HG03064 (cell line): ENCODE results near the gene PLXNA1.

Source experiments
- ATAC-seq: cut with Tn5 transposase; IDR thresholded peaks from one replicate; pipeline ENCODE4 v1.9.1; 2021; ENCODE audit warnings: low read depth; ENCODE audit not compliant: unreplicated experiment

The PLXNA1 gene

GRCh38 chr3:127015282-127016042 lies 32.5 kb downstream of the PLXNA1 start:
- ATAC-seq: no peak

GRCh38 chr3:127016043-127016343 lies 33.1 kb downstream of the PLXNA1 start:
- ATAC-seq: no peak

DNA sequence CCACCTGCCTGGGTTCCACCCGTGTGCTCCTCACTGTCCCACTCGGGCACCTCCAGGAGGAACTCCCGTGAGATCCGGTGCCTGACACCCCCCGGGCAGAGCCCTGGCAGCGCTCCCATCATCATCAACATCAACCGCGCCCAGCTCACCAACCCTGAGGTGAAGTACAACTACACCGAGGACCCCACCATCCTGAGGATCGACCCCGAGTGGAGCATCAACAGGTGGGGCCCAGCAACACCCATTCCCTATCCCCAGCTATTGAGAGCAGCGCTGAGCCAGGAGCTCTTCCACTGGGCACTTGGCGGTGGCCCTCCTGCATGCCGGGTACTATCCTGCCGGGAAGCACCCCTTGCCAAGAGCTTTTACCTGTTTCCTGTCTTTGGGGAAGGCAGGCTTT lies 33.5 kb downstream of the PLXNA1 start:
- ATAC-seq: no peak

GRCh38 chr3:127017229-127017628 lies 34.3 kb downstream of the PLXNA1 start:
- no peak for ATAC-seq

GRCh38 chr3:127017781-127018180 lies 34.9 kb downstream of the PLXNA1 start:
- no peak for ATAC-seq

DNA sequence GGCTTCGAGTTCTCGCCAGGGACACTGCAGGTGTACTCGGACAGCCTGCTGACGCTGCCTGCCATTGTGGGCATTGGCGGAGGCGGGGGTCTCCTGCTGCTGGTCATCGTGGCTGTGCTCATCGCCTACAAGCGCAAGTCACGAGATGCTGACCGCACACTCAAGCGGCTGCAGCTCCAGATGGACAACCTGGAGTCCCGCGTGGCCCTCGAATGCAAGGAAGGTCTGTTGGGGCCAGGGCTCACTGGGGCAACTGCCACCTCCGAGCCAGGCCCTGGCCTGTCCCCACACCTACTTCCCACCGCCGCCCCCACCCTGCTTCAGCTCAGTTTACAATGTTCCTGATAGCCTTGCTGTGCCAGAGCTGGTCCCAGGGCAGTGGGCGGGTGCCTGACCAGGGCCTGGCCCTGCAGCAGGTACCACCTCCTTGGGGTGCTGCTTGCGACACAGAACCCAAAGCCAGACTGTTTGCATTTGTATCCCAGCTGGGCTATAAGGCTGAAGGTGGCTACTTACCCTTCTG lies 35.5 kb downstream of the PLXNA1 start:
- ATAC-seq: no peak

DNA sequence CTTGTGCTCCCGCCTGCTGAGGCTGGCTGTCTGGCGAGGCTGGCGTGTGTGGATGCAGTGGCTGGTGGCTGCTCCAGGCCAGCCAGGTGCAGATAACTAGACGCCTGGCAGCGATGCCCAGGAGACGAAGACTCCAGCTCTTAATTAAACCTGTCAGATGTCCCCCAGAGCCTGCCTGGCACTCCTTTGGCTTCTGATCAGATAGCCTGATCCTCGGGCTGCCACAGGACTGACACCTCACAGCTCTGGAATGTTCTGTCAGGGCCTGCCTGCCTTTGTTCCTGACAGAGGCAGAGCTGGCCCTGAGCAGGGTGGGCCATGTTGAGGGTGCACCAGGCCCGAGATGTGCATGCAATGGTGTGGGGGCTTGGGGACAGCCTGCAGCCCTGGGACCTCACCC lies 36.5 kb downstream of the PLXNA1 start:
- no peak for ATAC-seq

GRCh38 chr3:127020543-127020942 lies 37.6 kb downstream of the PLXNA1 start:
- no peak for ATAC-seq

DNA sequence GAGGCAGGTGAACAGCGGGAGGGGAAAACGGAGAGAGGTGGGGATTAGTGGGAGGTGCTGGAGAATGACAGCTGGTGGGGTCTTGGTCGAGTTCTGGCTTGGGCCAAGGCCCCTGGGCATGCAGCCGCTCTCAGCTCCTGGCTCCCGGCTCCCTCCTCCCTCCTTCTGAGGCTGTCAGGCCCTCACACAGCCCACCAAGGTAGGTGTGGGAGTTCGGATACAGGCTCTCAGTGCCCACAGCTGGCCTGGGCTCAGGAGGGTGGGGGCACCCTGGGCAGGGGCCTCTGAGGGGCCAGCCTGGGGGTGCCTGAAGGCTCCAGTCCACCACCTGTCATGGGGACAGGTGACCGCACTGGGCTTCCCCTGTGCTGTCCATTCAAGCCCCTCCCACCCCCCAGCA lies 39.9 kb downstream of the PLXNA1 start:
- ATAC-seq: no peak

- no peak for ATAC-seq
Observed at GRCh38 chr3:127025456-127025855, 42.5 kb downstream of the PLXNA1 start.

GRCh38 chr3:127026036-127026435 lies 43.1 kb downstream of the PLXNA1 start:
- no peak for ATAC-seq

DNA sequence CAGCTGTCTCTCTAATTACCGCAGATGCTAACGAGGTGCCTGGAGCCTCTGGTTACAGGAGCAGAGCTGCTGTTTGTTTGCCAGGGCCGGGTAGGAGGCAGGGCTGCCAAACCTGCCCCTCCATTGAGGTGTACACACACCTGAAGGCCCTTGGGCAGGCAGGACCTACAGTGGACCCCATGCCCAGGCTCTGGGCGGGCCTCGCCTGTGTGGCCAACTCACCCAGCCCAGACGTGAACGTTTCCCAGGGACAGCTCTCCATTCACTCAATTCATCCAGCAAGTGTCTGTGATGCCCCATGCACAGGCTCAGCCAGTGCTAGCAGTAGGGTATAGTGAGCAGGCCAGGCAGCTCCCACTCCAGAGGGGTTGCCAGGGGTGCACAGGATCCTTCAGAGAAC lies 43.7 kb downstream of the PLXNA1 start:
- ATAC-seq: no peak

GRCh38 chr3:127027061-127027735 lies 44.3 kb downstream of the PLXNA1 start:
- ATAC-seq: no peak

DNA sequence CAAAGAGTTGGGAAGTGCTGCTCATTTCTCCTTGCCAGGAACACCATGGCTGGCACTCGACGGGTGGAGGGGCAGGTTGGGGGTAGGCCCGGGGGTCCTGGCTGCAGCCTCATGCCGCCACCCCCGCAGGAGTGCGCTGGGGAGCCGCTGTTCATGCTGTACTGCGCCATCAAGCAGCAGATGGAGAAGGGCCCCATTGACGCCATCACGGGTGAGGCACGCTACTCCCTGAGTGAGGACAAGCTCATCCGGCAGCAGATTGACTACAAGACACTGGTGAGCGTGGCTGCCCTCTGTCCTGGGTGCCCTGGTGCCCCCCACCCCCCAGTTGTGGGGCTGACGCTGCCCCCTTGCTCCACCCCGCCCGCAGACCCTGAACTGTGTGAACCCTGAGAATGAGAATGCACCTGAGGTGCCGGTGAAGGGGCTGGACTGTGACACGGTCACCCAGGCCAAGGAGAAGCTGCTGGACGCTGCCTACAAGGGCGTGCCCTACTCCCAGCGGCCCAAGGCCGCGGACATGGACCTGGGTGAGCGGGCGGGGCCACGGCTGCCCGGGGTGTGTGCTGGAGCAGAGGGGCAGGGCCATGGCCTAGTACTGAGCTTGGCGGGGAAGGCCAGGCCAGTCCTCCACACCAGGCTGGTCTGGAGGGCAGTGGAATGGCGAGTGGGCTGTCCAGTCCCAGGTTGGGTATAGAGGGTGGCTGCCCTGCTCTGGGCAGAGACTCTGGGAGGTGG lies 45.1 kb downstream of the PLXNA1 start:
- no peak for ATAC-seq

- no peak for ATAC-seq
Observed at GRCh38 chr3:127028781-127029657, 46.1 kb downstream of the PLXNA1 start.

GRCh38 chr3:127029658-127030507 lies 47.0 kb downstream of the PLXNA1 start:
- no peak for ATAC-seq

GRCh38 chr3:127030508-127031412 lies 47.8 kb downstream of the PLXNA1 start:
- no peak for ATAC-seq

GRCh38 chr3:127031413-127031810 lies 48.5 kb downstream of the PLXNA1 start:
- no peak for ATAC-seq

- no peak for ATAC-seq
Observed at GRCh38 chr3:127031845-127032244, 48.9 kb downstream of the PLXNA1 start.
